ENCODE results near the gene KLK11.

KLK11 gene

DNA sequence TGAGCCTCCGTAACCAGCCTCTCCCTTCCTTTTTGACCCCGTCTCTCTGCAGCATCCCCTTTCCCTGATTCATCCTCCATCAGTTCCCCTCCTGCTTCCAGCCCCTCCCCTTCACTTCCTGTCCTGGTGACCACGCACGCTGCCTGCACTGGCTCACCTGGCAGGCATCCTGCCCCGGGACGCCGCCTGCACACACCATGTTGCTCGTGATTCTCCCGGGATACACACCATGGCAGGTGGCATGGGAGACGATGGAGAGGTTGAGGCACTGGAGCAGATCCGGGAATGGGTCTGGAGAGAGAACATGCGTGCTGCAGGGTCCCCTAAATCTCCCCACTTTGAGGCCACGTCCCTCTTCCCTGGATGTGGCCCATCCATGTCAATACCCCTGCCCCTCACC lies 4.2 kb upstream of the KLK11 start:
- no peak overlapping the region for H3K4me3 ChIP-seq (ENCODE audit: low read depth, low read length)
- TF ChIP-seq, protein P1, sequence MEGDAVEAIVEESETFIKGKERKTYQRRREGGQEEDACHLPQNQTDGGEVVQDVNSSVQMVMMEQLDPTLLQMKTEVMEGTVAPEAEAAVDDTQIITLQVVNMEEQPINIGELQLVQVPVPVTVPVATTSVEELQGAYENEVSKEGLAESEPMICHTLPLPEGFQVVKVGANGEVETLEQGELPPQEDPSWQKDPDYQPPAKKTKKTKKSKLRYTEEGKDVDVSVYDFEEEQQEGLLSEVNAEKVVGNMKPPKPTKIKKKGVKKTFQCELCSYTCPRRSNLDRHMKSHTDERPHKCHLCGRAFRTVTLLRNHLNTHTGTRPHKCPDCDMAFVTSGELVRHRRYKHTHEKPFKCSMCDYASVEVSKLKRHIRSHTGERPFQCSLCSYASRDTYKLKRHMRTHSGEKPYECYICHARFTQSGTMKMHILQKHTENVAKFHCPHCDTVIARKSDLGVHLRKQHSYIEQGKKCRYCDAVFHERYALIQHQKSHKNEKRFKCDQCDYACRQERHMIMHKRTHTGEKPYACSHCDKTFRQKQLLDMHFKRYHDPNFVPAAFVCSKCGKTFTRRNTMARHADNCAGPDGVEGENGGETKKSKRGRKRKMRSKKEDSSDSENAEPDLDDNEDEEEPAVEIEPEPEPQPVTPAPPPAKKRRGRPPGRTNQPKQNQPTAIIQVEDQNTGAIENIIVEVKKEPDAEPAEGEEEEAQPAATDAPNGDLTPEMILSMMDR (IDR thresholded peaks at IDR 0.05; ENCODE audit: control insufficient read depth, extremely low read depth, insufficient read depth): no peak
- DNase-seq (ENCODE audit: low read depth): no peak

DNA sequence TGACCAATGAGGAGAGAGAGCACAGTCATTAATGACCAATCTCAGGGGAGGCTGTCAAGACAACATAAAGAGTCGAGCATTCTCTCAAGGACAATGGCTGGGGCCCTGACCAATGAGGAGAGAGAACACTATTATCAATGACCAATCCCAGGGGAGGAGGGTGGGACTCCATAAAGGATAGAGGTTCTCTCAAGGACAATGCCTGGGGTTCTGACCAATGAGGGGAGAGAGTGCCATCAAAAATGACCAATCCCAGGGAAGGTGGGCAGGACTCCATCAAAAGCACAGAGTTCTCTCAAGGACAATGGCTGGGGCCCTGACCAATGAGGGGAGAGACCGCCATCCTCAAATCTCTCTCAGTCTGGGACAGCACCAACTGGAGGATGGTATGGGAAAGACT lies 3.3 kb upstream of the KLK11 start:
- no peak for DNase-seq (ENCODE audit: low read depth)
- no peak overlapping the region for H3K4me3 ChIP-seq (ENCODE audit: low read depth, low read length)
- TF ChIP-seq, protein P1 (IDR thresholded peaks at IDR 0.05; ENCODE audit: control insufficient read depth, extremely low read depth, insufficient read depth): no peak

DNA sequence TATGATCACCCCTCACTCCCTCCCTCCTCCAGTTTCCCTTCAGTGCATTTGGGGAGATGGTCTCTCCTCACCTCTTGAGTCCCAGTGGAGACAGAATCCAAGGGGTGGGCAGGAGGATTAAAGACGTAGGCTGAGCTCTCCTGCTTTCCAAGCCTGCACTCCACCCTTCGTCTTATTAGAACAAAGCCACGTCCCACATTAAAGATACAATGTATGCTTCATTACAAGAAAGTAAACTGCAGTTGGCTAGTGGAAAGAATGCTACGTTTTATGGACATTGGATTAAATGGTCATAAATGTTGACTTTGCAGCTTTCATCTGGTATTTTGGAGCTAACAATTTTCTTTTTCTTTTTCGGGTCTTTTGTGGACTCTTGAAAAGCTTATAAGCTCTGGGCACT lies 1.5 kb upstream of the KLK11 start:
- H3K4me3 ChIP-seq (ENCODE audit: low read depth, low read length): no peak overlapping the region
- TF ChIP-seq, protein P1 (IDR thresholded peaks at IDR 0.05; ENCODE audit: control insufficient read depth, extremely low read depth, insufficient read depth): no peak
- DNase-seq (ENCODE audit: low read depth): no peak

DNA sequence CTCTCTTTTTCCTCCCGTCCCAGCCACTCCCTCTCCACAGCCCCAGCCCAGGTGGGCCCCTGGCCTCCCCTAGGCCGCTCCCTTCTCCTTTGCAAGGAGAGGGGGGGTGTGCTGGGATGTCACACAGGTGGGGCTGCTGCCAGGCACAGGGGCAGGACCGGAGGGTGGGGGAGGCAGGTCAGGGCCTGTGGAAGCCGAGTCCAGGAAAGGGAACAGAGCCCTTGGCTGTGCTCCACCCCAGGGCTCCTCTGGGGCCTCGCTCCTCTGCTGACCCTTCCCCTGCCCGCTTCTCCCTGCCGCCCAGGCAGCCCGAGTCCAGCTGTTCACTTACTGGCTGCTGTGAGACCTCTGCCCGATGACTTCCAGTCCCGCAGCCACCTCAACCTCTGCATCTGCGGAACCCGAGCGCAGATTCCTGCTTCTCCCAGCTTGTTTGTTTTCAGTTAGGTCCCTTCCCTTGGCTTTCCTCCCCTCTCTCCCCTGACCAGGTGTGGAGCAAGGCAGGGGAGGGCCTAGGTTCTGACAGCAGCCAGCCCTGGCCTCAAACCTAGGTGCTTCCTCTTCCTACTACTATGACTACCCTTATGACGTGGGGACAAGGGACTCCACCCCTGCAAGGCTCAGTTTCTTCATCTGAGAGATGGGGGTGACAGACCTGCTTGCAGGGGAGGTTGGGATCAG lies 850 bp upstream of the KLK11 start:
- DNase-seq (ENCODE audit: low read depth): no peak
- H3K4me3 ChIP-seq (ENCODE audit: low read depth, low read length): no peak overlapping the region
- TF ChIP-seq, protein P1 (IDR thresholded peaks at IDR 0.05; ENCODE audit: control insufficient read depth, extremely low read depth, insufficient read depth): no peak

DNA sequence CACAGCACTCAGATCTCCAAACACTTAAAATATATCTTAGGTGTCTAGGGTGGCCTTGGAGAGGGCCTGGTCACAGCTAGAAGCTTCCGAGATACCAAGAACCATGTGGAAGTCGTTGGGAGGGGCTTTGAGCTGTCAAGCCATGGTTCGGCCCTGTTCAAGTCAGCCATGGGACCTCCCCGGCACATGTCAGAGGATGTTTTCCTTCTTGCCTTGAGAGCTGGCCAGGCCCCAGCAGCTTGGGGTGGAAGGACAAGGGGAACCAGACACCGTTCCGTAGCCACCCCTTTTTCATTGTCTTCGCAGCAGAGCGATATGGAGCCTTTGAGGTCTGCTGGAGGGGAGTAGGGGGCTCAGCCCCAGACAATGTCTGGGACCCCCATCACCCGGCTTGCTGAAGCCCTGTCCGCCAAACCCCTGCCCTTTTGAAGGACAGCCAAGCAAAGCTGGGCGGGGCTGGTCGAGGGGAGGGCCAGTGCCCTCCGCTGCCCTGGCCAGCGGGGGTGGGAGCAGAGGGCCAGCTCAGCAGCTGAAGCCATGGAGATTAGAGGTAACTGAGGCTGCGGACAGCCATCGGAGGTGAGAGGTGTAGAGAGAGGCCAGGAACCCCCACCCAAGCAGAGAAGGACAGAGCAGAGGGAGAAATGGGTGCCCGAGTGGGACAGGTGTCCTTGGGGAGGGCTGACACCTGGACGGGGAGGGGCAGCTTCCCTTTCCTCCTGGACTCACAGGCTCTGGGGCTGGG lies 435 bp downstream of the KLK11 start:
- no peak for DNase-seq (ENCODE audit: low read depth)
- no peak overlapping the region for H3K4me3 ChIP-seq (ENCODE audit: low read depth, low read length)
- TF ChIP-seq, protein P1 (IDR thresholded peaks at IDR 0.05; ENCODE audit: control insufficient read depth, extremely low read depth, insufficient read depth): no peak

DNA sequence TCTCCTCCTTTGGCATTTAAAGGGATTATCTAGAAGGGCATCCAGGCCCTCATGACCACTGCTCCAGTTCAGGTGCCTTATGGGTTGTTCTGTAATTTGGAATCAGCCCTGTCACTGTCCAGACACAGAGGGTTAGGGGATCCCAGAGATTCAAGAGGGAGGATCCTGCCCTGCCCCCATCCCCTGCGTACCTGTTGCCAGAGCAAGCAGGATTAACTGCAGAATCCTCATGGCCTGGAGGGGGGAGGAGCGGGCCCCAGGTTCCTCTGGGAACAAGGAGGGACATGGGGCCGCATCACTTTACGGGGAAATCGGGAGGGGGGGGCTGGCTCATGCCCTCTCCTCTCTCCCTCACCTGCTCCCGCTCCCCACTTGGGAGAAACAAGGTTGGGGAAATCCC lies 1.0 kb downstream of the KLK11 start:
- TF ChIP-seq, protein P1 (IDR thresholded peaks at IDR 0.05; ENCODE audit: control insufficient read depth, extremely low read depth, insufficient read depth): no peak
- no peak for DNase-seq (ENCODE audit: low read depth)
- no peak overlapping the region for H3K4me3 ChIP-seq (ENCODE audit: low read depth, low read length)

All from LNCaP clone FGC (cell line).